ENCODE measurements around the gene DUSP10.

Gene DUSP10

GRCh38 chr1:221672965-221673364 is 68.9 kb downstream of the DUSP10 start:
- in situ Hi-C loops (cut with HindIII; ENCODE audit: low sequenced_read_pairs): no loop called here
- H3K4me3 ChIP-seq (ENCODE audit: low read depth, low read length): no peak overlapping the region
- TF ChIP-seq CTCF (IDR thresholded peaks at IDR 0.05; ENCODE audit: low read depth, low read length): no peak
- no peak for DNase-seq (ENCODE audit: low read depth, low spot score)

- in situ Hi-C loops (cut with HindIII; ENCODE audit: low sequenced_read_pairs): no loop called here
- DNase-seq (ENCODE audit: low read depth, low spot score): peak; percentile 83
- no peak for TF ChIP-seq CTCF (IDR thresholded peaks at IDR 0.05; ENCODE audit: low read depth, low read length)
- no peak overlapping the region for H3K4me3 ChIP-seq (ENCODE audit: low read depth, low read length)
Measured at GRCh38 chr1:221672239-221672645, 69.6 kb downstream of the DUSP10 start.

GRCh38 chr1:221670081-221670480 is 71.8 kb downstream of the DUSP10 start:
- no peak for TF ChIP-seq CTCF (IDR thresholded peaks at IDR 0.05; ENCODE audit: low read depth, low read length)
- DNase-seq (ENCODE audit: low read depth, low spot score): no peak
- no peak overlapping the region for H3K4me3 ChIP-seq (ENCODE audit: low read depth, low read length)
- in situ Hi-C loops (cut with HindIII; ENCODE audit: low sequenced_read_pairs): no loop called here

- in situ Hi-C loops (cut with HindIII; ENCODE audit: low sequenced_read_pairs): no loop called here
- no peak for DNase-seq (ENCODE audit: low read depth, low spot score)
- no peak overlapping the region for H3K4me3 ChIP-seq (ENCODE audit: low read depth, low read length)
- no peak for TF ChIP-seq CTCF (IDR thresholded peaks at IDR 0.05; ENCODE audit: low read depth, low read length)
Measured at GRCh38 chr1:221669441-221669840, 72.4 kb downstream of the DUSP10 start.

- H3K4me3 ChIP-seq (ENCODE audit: low read depth, low read length): no peak overlapping the region
- peak; percentile 52 for DNase-seq (ENCODE audit: low read depth, low spot score)
- in situ Hi-C loops (cut with HindIII; ENCODE audit: low sequenced_read_pairs): no loop called here
- TF ChIP-seq CTCF (IDR thresholded peaks at IDR 0.05; ENCODE audit: low read depth, low read length): no peak
Measured at GRCh38 chr1:221667504-221667903, 74.4 kb downstream of the DUSP10 start.

- TF ChIP-seq CTCF (IDR thresholded peaks at IDR 0.05; ENCODE audit: low read depth, low read length): no peak
- no peak overlapping the region for H3K4me3 ChIP-seq (ENCODE audit: low read depth, low read length)
- no peak for DNase-seq (ENCODE audit: low read depth, low spot score)
- in situ Hi-C loops (cut with HindIII; ENCODE audit: low sequenced_read_pairs): no loop called here
Measured at GRCh38 chr1:221664253-221664652, 77.6 kb downstream of the DUSP10 start.

- TF ChIP-seq CTCF (IDR thresholded peaks at IDR 0.05; ENCODE audit: low read depth, low read length): no peak
- peak; percentile 26 for DNase-seq (ENCODE audit: low read depth, low spot score)
- in situ Hi-C loops (cut with HindIII; ENCODE audit: low sequenced_read_pairs): no loop called here
Measured at GRCh38 chr1:221663321-221663720, 78.6 kb downstream of the DUSP10 start.

More at GRCh38 chr1:221663321-221663720, 78.6 kb downstream of the DUSP10 start:
- H3K4me3 ChIP-seq (ENCODE audit: low read depth, low read length): no peak overlapping the region

Data from astrocyte of the spinal cord (primary cell).